ENCODE measurements around the gene TSACC.

GRCh38 chr1:156373546-156373945, 35.2 kb downstream of the TSACC start:
- TF ChIP-seq CTCF (IDR thresholded peaks at IDR 0.05; ENCODE audit: low read depth, low read length, missing input control) (no peak), YY1 (IDR thresholded peaks at IDR 0.05) (no peak), MAX (IDR thresholded peaks at IDR 0.05) (no peak), RAD21 (IDR thresholded peaks at IDR 0.05) (no peak), TAF1 (conservative IDR thresholded peaks at IDR 0.05) (no peak), RXRA (IDR thresholded peaks at IDR 0.05) (no peak), ATF3 (IDR thresholded peaks at IDR 0.05) (no peak), GABPA (IDR thresholded peaks at IDR 0.05 in 1 of 2, conservative IDR thresholded peaks at IDR 0.05 in 1 of 2) (no peak), REST (IDR thresholded peaks at IDR 0.05) (no peak), SP1 (IDR thresholded peaks at IDR 0.05) (no peak), EGR1 (IDR thresholded peaks at IDR 0.05; ENCODE audit: low read depth in 2 of 2) (no peak)
